HG03342 (cell line): Measurements from ENCODE around the gene KCNIP4.

Experiments used
- ATAC-seq: cut with Tn5 transposase; IDR thresholded peaks from one replicate; pipeline ENCODE4 v1.9.1; 2021; ENCODE audit warnings: mild to moderate bottlenecking, moderate library complexity; ENCODE audit not compliant: unreplicated experiment

KCNIP4 gene

DNA sequence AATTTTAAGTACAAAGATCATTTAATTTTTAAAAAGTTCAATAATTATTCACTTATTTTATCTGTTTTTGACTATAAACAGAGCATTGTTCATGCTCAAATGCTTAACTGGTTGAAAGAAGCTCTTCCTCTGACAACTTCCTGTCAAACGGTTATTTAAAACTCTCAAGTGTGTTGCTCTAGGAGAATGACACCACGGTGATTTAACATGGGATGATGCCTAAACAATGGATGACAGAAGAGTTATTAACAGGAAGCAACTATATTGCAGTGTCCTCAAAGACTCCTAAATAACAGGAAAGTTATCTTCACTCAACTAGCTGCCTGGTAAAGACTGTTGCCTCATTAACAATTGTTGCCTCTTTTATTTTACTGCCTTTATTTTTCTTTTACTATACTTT, 738.7 kb downstream of the KCNIP4 start:
- ATAC-seq: no peak

- no peak for ATAC-seq
Measured at GRCh38 chr4:21205821-21206531, 742.6 kb downstream of the KCNIP4 start.

- no peak for ATAC-seq
Measured at GRCh38 chr4:21203416-21203815, 745.2 kb downstream of the KCNIP4 start.

- no peak for ATAC-seq
Measured at GRCh38 chr4:21202959-21203358, 745.6 kb downstream of the KCNIP4 start.

DNA sequence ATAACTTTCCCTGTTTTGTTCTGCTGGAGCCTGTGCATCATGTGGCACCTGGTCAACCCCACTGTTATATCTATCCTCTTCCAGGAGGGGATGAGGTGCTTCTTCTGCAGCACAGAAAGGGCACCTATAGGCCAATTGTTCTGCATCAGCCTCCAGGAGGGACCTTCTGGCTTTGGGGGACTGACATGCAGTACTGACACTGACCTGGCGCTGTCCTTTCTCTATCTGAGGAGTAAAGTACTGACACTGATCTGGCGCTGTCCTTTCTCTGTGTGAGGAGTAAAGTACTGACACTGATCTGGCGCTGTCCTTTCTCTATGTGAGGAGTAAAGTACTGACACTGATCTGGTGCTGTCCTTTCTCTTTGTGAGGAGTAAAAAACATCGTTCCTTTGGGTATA, 749.9 kb downstream of the KCNIP4 start:
- ATAC-seq: no peak

GRCh38 chr4:21195682-21196081, 752.9 kb downstream of the KCNIP4 start:
- no peak for ATAC-seq

GRCh38 chr4:21192367-21192766, 756.2 kb downstream of the KCNIP4 start:
- no peak for ATAC-seq

DNA sequence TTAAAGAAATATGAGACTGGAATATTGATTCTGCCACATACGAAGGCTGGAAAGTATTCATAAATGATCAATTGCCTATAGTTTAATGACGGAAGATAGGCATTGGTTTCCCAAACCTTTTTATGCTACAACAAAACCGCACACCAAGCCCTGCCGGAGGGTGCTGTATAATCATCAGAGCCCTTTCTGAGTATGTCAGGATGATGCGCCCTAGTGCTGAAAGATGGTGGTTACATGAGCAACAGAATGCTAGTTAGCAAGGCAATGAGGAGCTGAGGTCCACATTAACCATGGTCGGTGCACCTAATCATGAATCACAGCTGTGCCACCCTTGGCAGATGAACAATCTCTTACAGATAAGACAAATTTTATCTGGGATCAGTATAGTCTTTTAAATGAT, 757.3 kb downstream of the KCNIP4 start:
- no peak for ATAC-seq

DNA sequence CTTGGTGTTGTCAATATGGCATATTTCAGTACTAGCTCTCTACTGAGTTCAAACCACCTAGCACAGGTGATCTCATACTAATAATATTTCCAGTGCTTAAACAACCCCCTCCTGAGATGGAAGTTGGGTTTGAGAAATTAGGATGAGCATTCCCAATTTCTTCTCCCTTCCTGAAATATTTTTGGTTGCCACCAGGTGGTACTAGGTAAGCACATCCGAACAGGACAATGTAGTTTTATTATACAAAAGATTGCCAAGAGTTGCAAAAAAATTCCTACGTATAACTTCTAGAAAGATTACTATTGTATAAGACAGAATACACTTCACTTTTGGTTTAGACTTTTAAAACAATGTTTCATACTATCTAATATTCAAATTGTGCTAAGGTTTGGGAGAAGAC, 763.8 kb downstream of the KCNIP4 start:
- no peak for ATAC-seq

- no peak for ATAC-seq
Measured at GRCh38 chr4:21181716-21182115, 766.9 kb downstream of the KCNIP4 start.

GRCh38 chr4:21177871-21178270, 770.7 kb downstream of the KCNIP4 start:
- ATAC-seq: no peak

GRCh38 chr4:21177092-21177491, 771.5 kb downstream of the KCNIP4 start:
- no peak for ATAC-seq

DNA sequence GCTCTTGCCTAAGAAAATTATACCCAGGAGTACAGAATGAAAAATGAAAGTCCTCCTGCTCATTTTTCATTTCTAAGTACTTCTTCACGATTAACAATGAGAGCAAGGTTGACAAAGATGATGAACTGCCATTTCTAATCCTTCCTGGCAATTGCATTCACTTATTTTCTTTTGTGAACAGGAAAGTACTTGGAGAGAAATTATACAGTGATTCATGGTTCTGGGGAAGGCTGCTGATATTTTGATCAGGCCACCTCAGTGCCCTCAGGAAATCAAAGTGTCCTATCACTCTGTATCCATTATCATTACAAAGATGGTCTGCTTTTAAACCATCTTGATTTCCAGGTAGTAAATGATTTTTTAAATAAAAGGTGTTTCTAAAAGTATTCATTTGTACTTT, 780.9 kb downstream of the KCNIP4 start:
- no peak for ATAC-seq

- no peak for ATAC-seq
Measured at GRCh38 chr4:21155367-21155766, 793.2 kb downstream of the KCNIP4 start.

- no peak for ATAC-seq
Measured at GRCh38 chr4:21139327-21139726, 809.2 kb downstream of the KCNIP4 start.

GRCh38 chr4:21136051-21136630, 812.4 kb downstream of the KCNIP4 start:
- ATAC-seq: no peak

DNA sequence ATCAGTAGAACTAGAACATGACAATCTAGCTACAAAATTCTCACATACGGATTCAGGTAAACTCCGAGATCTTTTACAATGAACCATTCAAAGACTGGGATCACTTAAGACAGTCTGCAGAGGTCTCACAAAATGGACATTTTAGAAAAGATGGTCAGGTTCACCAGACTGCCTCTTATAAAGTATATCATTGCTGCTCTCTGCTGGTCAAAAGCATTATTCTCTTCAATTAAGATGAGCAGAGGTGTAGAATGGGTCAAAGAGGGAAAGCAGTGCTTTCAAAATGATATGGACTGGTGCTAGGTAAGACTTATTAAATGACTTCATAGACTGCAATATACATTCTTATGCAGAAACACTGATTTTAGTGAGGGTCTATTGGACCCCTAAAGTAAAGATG, 813.6 kb downstream of the KCNIP4 start:
- no peak for ATAC-seq

DNA sequence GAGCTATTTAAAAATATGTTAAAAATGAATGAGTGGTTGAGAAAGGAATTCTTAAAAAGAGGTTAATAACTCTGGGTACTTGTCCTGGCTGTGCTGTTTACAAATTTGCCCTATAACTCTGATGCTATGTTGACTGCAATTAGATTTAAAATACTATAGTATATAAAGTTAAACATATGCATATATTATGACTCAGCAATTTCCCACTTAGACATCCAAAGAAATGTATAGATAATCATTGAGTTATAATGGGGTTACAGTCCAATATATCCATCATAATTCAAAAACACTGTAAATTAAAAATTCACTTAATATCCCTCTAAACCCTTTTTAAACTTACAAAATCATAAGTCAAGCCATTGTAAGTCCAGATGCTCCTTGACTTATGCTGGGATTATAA, 818.0 kb downstream of the KCNIP4 start:
- no peak for ATAC-seq

GRCh38 chr4:21126014-21126512, 822.5 kb downstream of the KCNIP4 start:
- ATAC-seq: no peak

- no peak for ATAC-seq
Measured at GRCh38 chr4:21118301-21118700, 830.3 kb downstream of the KCNIP4 start.

DNA sequence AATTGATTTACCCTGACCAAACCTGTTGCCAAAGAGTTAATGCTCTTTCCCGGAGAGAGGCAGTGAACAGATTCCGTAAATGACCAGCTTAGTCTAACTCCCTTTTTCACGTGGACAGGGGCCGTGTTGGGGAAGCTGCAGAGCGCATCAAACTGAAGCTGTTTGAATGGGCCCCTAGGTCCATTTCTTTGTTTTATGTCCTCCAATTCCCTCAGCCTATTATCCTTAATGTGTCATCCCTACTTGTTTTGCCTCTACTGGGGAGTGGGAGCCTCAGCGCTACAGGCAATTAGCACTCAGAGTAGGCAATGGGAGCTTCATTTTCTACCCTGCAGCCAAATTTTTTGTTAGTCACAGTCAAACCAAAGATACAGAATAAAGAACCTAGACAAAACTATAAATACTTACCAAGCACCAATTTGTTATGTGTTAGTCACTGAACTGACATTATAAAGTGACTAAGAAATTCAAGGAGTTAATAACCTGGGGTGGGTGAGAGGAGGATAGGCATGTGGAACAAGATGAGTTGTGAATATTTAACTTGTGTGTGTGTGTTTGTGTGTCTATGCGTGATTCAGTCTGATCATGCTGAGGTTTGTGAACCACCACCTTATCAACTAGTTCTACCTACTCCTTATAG, 830.9 kb downstream of the KCNIP4 start:
- ATAC-seq: no peak
